T-helper 1 cell treated with Interleukin-12 subunit alpha and Interleukin-12 subunit beta and Interleukin-4 antibody, amounts not matched to agents 30 μg/mL and 1 μg/mL, for 36 hours (primary cell): ENCODE results near the gene C1orf159.
"Not testable (repeated sequence)": the region's sequence is repeated elsewhere in the genome, so short reads cannot be mapped to it uniquely, and the experiment has no call there.

Experiments
- H3K27ac Mint-ChIP-seq: one replicate; pipeline ENCODE4 v1.8.0; 2021; ENCODE audit warnings: mild to moderate bottlenecking, mixed read lengths
- H3K27me3 Mint-ChIP-seq: one replicate; pipeline ENCODE4 v1.8.0; 2021; ENCODE audit warnings: low read depth, mixed read lengths
- H3K36me3 Mint-ChIP-seq: one replicate; pipeline ENCODE4 v1.8.0; 2021; ENCODE audit warnings: low read depth, mixed read lengths
- H3K4me1 Mint-ChIP-seq: one replicate; pipeline ENCODE4 v1.8.0; 2021; ENCODE audit warnings: low read depth, mixed read lengths
- H3K4me3 Mint-ChIP-seq: one replicate; pipeline ENCODE4 v1.8.0; 2021; ENCODE audit warnings: mild to moderate bottlenecking, moderate library complexity, mixed read lengths
- H3K9me3 Mint-ChIP-seq: one replicate; pipeline ENCODE4 v1.8.0; 2021; ENCODE audit warnings: mixed read lengths

C1orf159 gene

GRCh38 chr1:1109743-1110142 lies 6.1 kb downstream of the C1orf159 start:
- Mint-ChIP-seq H3K36me3 (peaks cover 21% of the 10 kb centered on the region), H3K9me3 (peaks cover 15% of the 10 kb centered on the region), H3K27me3 (no peaks in the 10 kb centered on the region), H3K4me3 (no peak overlapping the region), H3K4me1 (peaks cover 10% of the 10 kb centered on the region), H3K27ac (no peak overlapping the region)

- no peak overlapping the region for H3K4me3 Mint-ChIP-seq
- H3K36me3 Mint-ChIP-seq = peaks cover 9% of the 10 kb centered on the region
- H3K27ac Mint-ChIP-seq = no peak overlapping the region
- H3K9me3 Mint-ChIP-seq = peaks cover 4% of the 10 kb centered on the region
- H3K4me1 Mint-ChIP-seq = peaks cover 12% of the 10 kb centered on the region
- peaks cover 3% of the 10 kb centered on the region for H3K27me3 Mint-ChIP-seq
These were observed 9.2 kb downstream of the C1orf159 start for GRCh38 chr1:1106510-1107221.

- Mint-ChIP-seq H3K27me3 (peaks cover 13% of the 10 kb centered on the region), H3K4me1 (peaks cover 23% of the 10 kb centered on the region), H3K36me3 (peaks cover 18% of the 10 kb centered on the region), H3K9me3 (peaks cover 17% of the 10 kb centered on the region), H3K4me3 (peak overlapping the region; percentile 13)
- not testable (repeated sequence) for H3K27ac Mint-ChIP-seq
These were observed 11.7 kb downstream of the C1orf159 start for GRCh38 chr1:1104152-1104551.

- Mint-ChIP-seq H3K4me1 (peaks cover 25% of the 10 kb centered on the region), H3K27me3 (peaks cover 19% of the 10 kb centered on the region), H3K36me3 (peaks cover 27% of the 10 kb centered on the region), H3K9me3 (peaks cover 25% of the 10 kb centered on the region), H3K4me3 (no peak overlapping the region), H3K27ac (no peak overlapping the region)
These were observed 14.4 kb downstream of the C1orf159 start for GRCh38 chr1:1101503-1101902.

- peaks cover 25% of the 10 kb centered on the region for H3K9me3 Mint-ChIP-seq
- peaks cover 19% of the 10 kb centered on the region for H3K27me3 Mint-ChIP-seq
- H3K4me1 Mint-ChIP-seq = peaks cover 25% of the 10 kb centered on the region
- no peak overlapping the region for H3K27ac Mint-ChIP-seq
- H3K4me3 Mint-ChIP-seq = no peak overlapping the region
- H3K36me3 Mint-ChIP-seq = peaks cover 24% of the 10 kb centered on the region
These were observed 15.6 kb downstream of the C1orf159 start for GRCh38 chr1:1100296-1100695.

- H3K27me3 Mint-ChIP-seq = peaks cover 19% of the 10 kb centered on the region
- peak overlapping the region; percentile 62 for H3K27ac Mint-ChIP-seq
- peaks cover 25% of the 10 kb centered on the region for H3K9me3 Mint-ChIP-seq
These were observed 16.2 kb downstream of the C1orf159 start for GRCh38 chr1:1099506-1100183.

GRCh38 chr1:1098681-1099421 lies 17.0 kb downstream of the C1orf159 start:
- H3K9me3 Mint-ChIP-seq = peaks cover 25% of the 10 kb centered on the region
- H3K27me3 Mint-ChIP-seq = peaks cover 19% of the 10 kb centered on the region
- H3K36me3 Mint-ChIP-seq = peaks cover 24% of the 10 kb centered on the region
- peak overlapping the region; percentile 1 for H3K4me3 Mint-ChIP-seq
- H3K4me1 Mint-ChIP-seq = peaks cover 22% of the 10 kb centered on the region
- H3K27ac Mint-ChIP-seq = peak overlapping the region; percentile 62

More at GRCh38 chr1:1099506-1100183, 16.2 kb downstream of the C1orf159 start:
- Mint-ChIP-seq H3K4me1 (peaks cover 25% of the 10 kb centered on the region), H3K4me3 (peak overlapping the region; percentile 1), H3K36me3 (peaks cover 24% of the 10 kb centered on the region)

GRCh38 chr1:1096136-1096535 lies 19.8 kb downstream of the C1orf159 start:
- not testable (repeated sequence) for H3K4me3 Mint-ChIP-seq
- H3K4me1 Mint-ChIP-seq = peaks cover 20% of the 10 kb centered on the region

GRCh38 chr1:1094981-1095380 lies 20.9 kb downstream of the C1orf159 start:
- peaks cover 17% of the 10 kb centered on the region for H3K4me1 Mint-ChIP-seq
- no peak overlapping the region for H3K27ac Mint-ChIP-seq
- H3K36me3 Mint-ChIP-seq = peaks cover 19% of the 10 kb centered on the region
- no peak overlapping the region for H3K4me3 Mint-ChIP-seq
- peaks cover 13% of the 10 kb centered on the region for H3K27me3 Mint-ChIP-seq
- peaks cover 16% of the 10 kb centered on the region for H3K9me3 Mint-ChIP-seq

More at GRCh38 chr1:1096136-1096535, 19.8 kb downstream of the C1orf159 start:
- peaks cover 16% of the 10 kb centered on the region for H3K27me3 Mint-ChIP-seq
- not testable (repeated sequence) for H3K27ac Mint-ChIP-seq
- H3K9me3 Mint-ChIP-seq = peaks cover 21% of the 10 kb centered on the region
- peaks cover 23% of the 10 kb centered on the region for H3K36me3 Mint-ChIP-seq

- Mint-ChIP-seq H3K27me3 (peaks cover under 1% of the 10 kb centered on the region), H3K4me3 (no peak overlapping the region), H3K9me3 (peaks cover 2% of the 10 kb centered on the region)
These were observed 22.3 kb downstream of the C1orf159 start for GRCh38 chr1:1093610-1093943.

GRCh38 chr1:1092894-1093609 lies 22.8 kb downstream of the C1orf159 start:
- peaks cover 3% of the 10 kb centered on the region for H3K4me1 Mint-ChIP-seq
- no peaks in the 10 kb centered on the region for H3K27me3 Mint-ChIP-seq
- no peaks in the 10 kb centered on the region for H3K9me3 Mint-ChIP-seq
- H3K36me3 Mint-ChIP-seq = peaks cover 7% of the 10 kb centered on the region
- no peak overlapping the region for H3K27ac Mint-ChIP-seq
- no peak overlapping the region for H3K4me3 Mint-ChIP-seq

More at GRCh38 chr1:1093610-1093943, 22.3 kb downstream of the C1orf159 start:
- Mint-ChIP-seq H3K27ac (no peak overlapping the region), H3K4me1 (peaks cover 4% of the 10 kb centered on the region), H3K36me3 (peaks cover 7% of the 10 kb centered on the region)

GRCh38 chr1:1092149-1092855 lies 23.6 kb downstream of the C1orf159 start:
- Mint-ChIP-seq H3K36me3 (peaks cover 5% of the 10 kb centered on the region), H3K27me3 (no peaks in the 10 kb centered on the region), H3K9me3 (no peaks in the 10 kb centered on the region), H3K4me1 (peaks cover 3% of the 10 kb centered on the region), H3K4me3 (no peak overlapping the region), H3K27ac (no peak overlapping the region)

GRCh38 chr1:1091344-1092148 lies 24.3 kb downstream of the C1orf159 start:
- Mint-ChIP-seq H3K36me3 (peaks cover 5% of the 10 kb centered on the region), H3K4me1 (peaks cover 3% of the 10 kb centered on the region), H3K9me3 (no peaks in the 10 kb centered on the region), H3K4me3 (no peak overlapping the region), H3K27me3 (no peaks in the 10 kb centered on the region), H3K27ac (no peak overlapping the region)
